Hindlimb muscle (tissue), 1 donor: Measurements from ENCODE around the gene GHRH. TPM values are rescaled to one million over a fixed set of nuclear protein-coding genes. Genes with fewer than 3 reads are reported as not detected.

Experiments used
- DNase-seq: peaks from one replicate; pipeline ENCODE4 v3.0.0-alpha.2; 2013
- polyA plus RNA-seq: library from polyadenylated mRNA; unstranded; fragments of 120-200 nt; gene quantifications from one replicate; pipeline ENCODE4 v1.2.1, GENCODE V29; 2013; ENCODE audit not compliant: insufficient read length

GHRH gene
- polyA plus RNA-seq, 1 donor, result not detected

DNA sequence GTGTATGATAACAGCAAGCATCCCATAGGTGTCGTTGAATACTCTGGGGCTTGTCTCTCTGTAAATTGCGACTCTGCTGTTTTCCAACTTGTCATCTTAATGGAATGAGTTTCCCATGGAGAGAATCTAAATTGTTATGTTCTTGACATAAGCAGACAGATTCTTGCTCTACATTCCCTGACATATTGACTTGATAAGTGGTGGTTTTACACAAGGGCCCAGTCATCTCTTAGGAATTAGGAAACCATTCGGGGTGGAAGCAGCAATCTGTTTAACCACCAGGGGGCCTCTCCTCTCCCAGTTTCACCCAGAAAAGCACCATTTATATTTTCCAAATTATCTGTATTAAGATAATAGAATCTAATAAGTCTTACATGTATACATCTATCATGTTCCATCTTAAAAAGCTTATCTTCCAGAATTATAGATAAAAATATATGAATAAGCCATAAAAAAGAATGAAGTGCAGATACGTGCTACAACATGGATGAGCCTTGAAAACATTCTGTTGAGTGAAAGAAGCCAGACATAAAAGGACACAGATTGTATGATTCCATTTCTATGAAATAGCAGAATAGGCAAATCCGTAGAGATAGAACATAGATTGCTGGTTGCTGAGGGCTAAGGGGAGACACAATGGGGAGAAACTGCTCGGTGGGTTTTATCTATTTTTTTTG lies 59.2 kb downstream of the GHRH start:
- no peak for DNase-seq

- DNase-seq, result no peak
Observed at GRCh38 chr20:37201827-37202162, 59.8 kb downstream of the GHRH start.

Other genes with a start within 250 kb of the GHRH start
- 6.8 TPM for gene RBL1, start 165.8 kb downstream of the GHRH start, polyA plus RNA-seq
- gene RPN2, start 82.5 kb downstream of the GHRH start, polyA plus RNA-seq, result 152 TPM
- gene MROH8, start 82.3 kb downstream of the GHRH start, polyA plus RNA-seq, result 4.9 TPM
- gene MANBAL, start 27.8 kb upstream of the GHRH start, polyA plus RNA-seq, result 37.4 TPM
- gene SRC, start 84.3 kb upstream of the GHRH start, polyA plus RNA-seq, result 19.5 TPM